Epithelial cell of alveolus of lung (primary cell): ENCODE data around the gene KRTAP9-7. TPM values are rescaled to one million over a fixed set of nuclear protein-coding genes. Genes with fewer than 3 reads are reported as not detected.

Source experiments
- total RNA-seq: library from RNA; depleted of rRNA; stranded (reverse); fragments of >200 nt; gene quantifications from 2 replicates; pipeline ENCODE4 v1.2.1, GENCODE V29; 2015

KRTAP9-7 gene
- total RNA-seq: not detected in 2 replicates

GRCh38 chr17:41275648-41276190, at the start of gene KRTAP9-7:
Gene KRTAP9-7, plus strand, starts transcription at chr17:41275698. Its CDS starts 0 bp downstream, at chr17:41275698.

GRCh38 chr17:41226598-41227095, 48.9 kb upstream of the KRTAP9-7 start, which contains the start of gene KRTAP9-2:
Gene KRTAP9-2, plus strand, starts transcription at chr17:41226648. Its CDS starts 7 bp downstream, at chr17:41226655.

GRCh38 chr17:41232399-41233105, 42.9 kb upstream of the KRTAP9-7 start, which contains the start of gene KRTAP9-3:
Gene KRTAP9-3, plus strand, starts transcription at chr17:41232449. Its CDS starts 53 bp downstream, at chr17:41232502.

GRCh38 chr17:41237949-41238437, 37.5 kb upstream of the KRTAP9-7 start, which contains the start of gene KRTAP9-8:
Gene KRTAP9-8, plus strand, starts transcription at chr17:41237999. Its CDS starts 53 bp downstream, at chr17:41238052.

GRCh38 chr17:41249637-41250240, 25.8 kb upstream of the KRTAP9-7 start, which contains the start of gene KRTAP9-4:
Gene KRTAP9-4, plus strand, starts transcription at chr17:41249687. Its CDS starts 34 bp downstream, at chr17:41249721.

GRCh38 chr17:41255381-41256290, 19.9 kb upstream of the KRTAP9-7 start, which contains the start of gene KRTAP9-9:
Gene KRTAP9-9, plus strand, starts transcription at chr17:41255384.

GRCh38 chr17:41265078-41265477, 10.4 kb upstream of the KRTAP9-7 start, which contains the start of gene KRTAP9-6:
Gene KRTAP9-6, plus strand, starts transcription at chr17:41265378. Its CDS starts 0 bp downstream, at chr17:41265378.

GRCh38 chr17:41301916-41302901, 26.7 kb downstream of the KRTAP9-7 start, which contains the start of gene KRTAP29-1:
Gene KRTAP29-1, minus strand, starts transcription at chr17:41302851. Its CDS starts 0 bp downstream, at chr17:41302851.

GRCh38 chr17:41308918-41309359, 33.4 kb downstream of the KRTAP9-7 start, which contains the start of gene KRTAP16-1:
Gene KRTAP16-1, minus strand, starts transcription at chr17:41309309. Its CDS starts 56 bp downstream, at chr17:41309253.

GRCh38 chr17:41315204-41315794, 39.8 kb downstream of the KRTAP9-7 start, which contains the start of gene KRTAP17-1:
Gene KRTAP17-1, minus strand, starts transcription at chr17:41315710. Its CDS starts 60 bp downstream, at chr17:41315650.

Other genes with a start within 250 kb of the KRTAP9-7 start
- gene KRTAP1-5, start 248.5 kb upstream of the KRTAP9-7 start, total RNA-seq: 10.1 TPM in 1 of 2 replicates, not detected in the other
- not detected in 2 replicates for gene KRTAP1-4, start 245.5 kb upstream of the KRTAP9-7 start, total RNA-seq
- not detected in 2 replicates for gene KRTAP1-3, start 240.8 kb upstream of the KRTAP9-7 start, total RNA-seq
- not detected in 2 replicates for gene KRTAP1-1, start 234.2 kb upstream of the KRTAP9-7 start, total RNA-seq
- gene KRTAP2-1, start 228.4 kb upstream of the KRTAP9-7 start, total RNA-seq: not detected in 2 replicates
- gene KRTAP2-2, start 220.5 kb upstream of the KRTAP9-7 start, total RNA-seq: not detected in 2 replicates
- 1.9 TPM in 1 of 2 replicates, not detected in the other for gene KRTAP2-3, start 215.6 kb upstream of the KRTAP9-7 start, total RNA-seq
- not detected in 2 replicates for gene KRTAP2-4, start 209.8 kb upstream of the KRTAP9-7 start, total RNA-seq
- gene KRTAP4-7, start 191.5 kb upstream of the KRTAP9-7 start, total RNA-seq: not detected in 2 replicates
- not detected in 2 replicates for gene KRTAP4-8, start 177.6 kb upstream of the KRTAP9-7 start, total RNA-seq
- not detected in 2 replicates for gene KRTAP4-16, start 173.5 kb upstream of the KRTAP9-7 start, total RNA-seq
- gene KRTAP4-9, start 170.3 kb upstream of the KRTAP9-7 start, total RNA-seq: not detected in 2 replicates
- not detected in 2 replicates for gene KRTAP4-11, start 157.3 kb upstream of the KRTAP9-7 start, total RNA-seq
- gene KRTAP4-12, start 151.5 kb upstream of the KRTAP9-7 start, total RNA-seq: not detected in 2 replicates
- gene KRTAP4-6, start 135.2 kb upstream of the KRTAP9-7 start, total RNA-seq: not detected in 2 replicates
- gene KRTAP4-5, start 125.9 kb upstream of the KRTAP9-7 start, total RNA-seq: not detected in 2 replicates
- not detected in 2 replicates for gene KRTAP4-4, start 115.0 kb upstream of the KRTAP9-7 start, total RNA-seq
- gene KRTAP4-3, start 107.5 kb upstream of the KRTAP9-7 start, total RNA-seq: not detected in 2 replicates
- not detected in 2 replicates for gene KRTAP4-2, start 97.5 kb upstream of the KRTAP9-7 start, total RNA-seq
- 0.13 TPM in 1 of 2 replicates, not detected in the other for gene KRTAP4-1, start 90.8 kb upstream of the KRTAP9-7 start, total RNA-seq
- not detected in 2 replicates for gene KRTAP9-1, start 85.8 kb upstream of the KRTAP9-7 start, total RNA-seq
- not detected in 2 replicates for gene KRTAP9-2, start 49.0 kb upstream of the KRTAP9-7 start, total RNA-seq
- gene KRTAP9-3, start 43.2 kb upstream of the KRTAP9-7 start, total RNA-seq: not detected in 2 replicates
- not detected in 2 replicates for gene KRTAP9-8, start 37.7 kb upstream of the KRTAP9-7 start, total RNA-seq
- not detected in 2 replicates for gene KRTAP9-4, start 26.0 kb upstream of the KRTAP9-7 start, total RNA-seq
- gene KRTAP9-9, start 20.3 kb upstream of the KRTAP9-7 start, total RNA-seq: not detected in 2 replicates
- gene KRTAP9-6, start 10.3 kb upstream of the KRTAP9-7 start, total RNA-seq: not detected in 2 replicates
- not detected in 2 replicates for gene KRTAP29-1, start 27.2 kb downstream of the KRTAP9-7 start, total RNA-seq
- gene KRTAP16-1, start 33.6 kb downstream of the KRTAP9-7 start, total RNA-seq: not detected in 2 replicates
- not detected in 2 replicates for gene KRTAP17-1, start 40.0 kb downstream of the KRTAP9-7 start, total RNA-seq
- gene KRT33A, start 75.1 kb downstream of the KRTAP9-7 start, total RNA-seq: not detected in 2 replicates
- not detected in 2 replicates for gene KRT33B, start 94.1 kb downstream of the KRTAP9-7 start, total RNA-seq
- 8.0 TPM in 1 of 2 replicates, not detected in the other for gene KRT34, start 106.6 kb downstream of the KRTAP9-7 start, total RNA-seq
- not detected in 2 replicates for gene KRT31, start 121.9 kb downstream of the KRTAP9-7 start, total RNA-seq
- not detected in 2 replicates for gene KRT37, start 148.9 kb downstream of the KRTAP9-7 start, total RNA-seq
- gene KRT38, start 165.3 kb downstream of the KRTAP9-7 start, total RNA-seq: not detected in 2 replicates
- gene KRT32, start 191.7 kb downstream of the KRTAP9-7 start, total RNA-seq: 0.13 TPM in 1 of 2 replicates, not detected in the other
- not detected in 2 replicates for gene KRT35, start 205.5 kb downstream of the KRTAP9-7 start, total RNA-seq
- not detected in 2 replicates for gene KRT36, start 214.2 kb downstream of the KRTAP9-7 start, total RNA-seq
- not detected in 2 replicates for gene KRT13, start 229.9 kb downstream of the KRTAP9-7 start, total RNA-seq
- gene KRT15, start 243.2 kb downstream of the KRTAP9-7 start, total RNA-seq: 0.96 and 2.7 TPM in 2 replicates